A549 (cell line): ENCODE measurements around the gene MAN1C1. TPM values are rescaled to one million over a fixed set of nuclear protein-coding genes. Genes with fewer than 3 reads are reported as not detected.

Experiments
- ATAC-seq, 2 experiments: fragments of 200-7000 bp in 1 of 2; fragments of >200 bp in 1 of 2; cut with Nextera tagmentation in 1 of 2; cut with Tn5 transposase in 1 of 2; 3 replicates each; pipeline versions ENCODE4 v1.8.0 to v1.9.1; 2018 to 2020; ENCODE audit warnings: mild to moderate bottlenecking in 1 of 2, moderate library complexity in 1 of 2
- CTCF ChIA-PET: fragments of 300-600 bp; sonication (Branson Sonifier 250); formaldehyde crosslinking; extraction: SDS; loops from one replicate; lab custom pipeline; 2021; ENCODE audit warnings: antibody characterized with exemption, inconsistent platforms; lab: Yijun Ruan, JAX
- POLR2A ChIA-PET: fragments of 350-600 bp; formaldehyde crosslinking; extraction: SDS; loops from one replicate; lab custom pipeline; 2021; ENCODE audit warnings: antibody characterized with exemption, inconsistent platforms; lab: Yijun Ruan, JAX
- DNase-seq, 2 experiments: peaks; one replicate each; pipeline versions ENCODE4 v3.0.0 to v3.0.0-alpha.2; 2011 to 2016; ENCODE audit warnings: low read depth in 1 of 2, low spot score in 1 of 2
- FAIRE-seq: peaks from 2 replicates; lab custom pipeline; 2011; peaks lifted over from hg19 to GRCh38; lab: Jason Lieb, UNC
- H3K27ac ChIP-seq, 2 experiments: fragments of >200 bp; sonication (Bioruptor Twin); formaldehyde crosslinking; 3 replicates each; pipeline ENCODE4 v1.5.1; 2016 to 2017
- H3K4me1 ChIP-seq: fragments of >200 bp; sonication (Bioruptor Twin); formaldehyde crosslinking; 3 replicates; pipeline ENCODE4 v1.6.1; 2016
- H3K4me2 ChIP-seq: fragments of >200 bp; sonication (Bioruptor Twin); formaldehyde crosslinking; 3 replicates; pipeline ENCODE4 v1.6.1; 2016
- H3K4me3 ChIP-seq: fragments of >200 bp; sonication (Bioruptor Twin); formaldehyde crosslinking; 3 replicates; pipeline ENCODE4 v1.5.1; 2016
- H3K9me3 ChIP-seq: fragments of >200 bp; sonication (Bioruptor Twin); formaldehyde crosslinking; 3 replicates; pipeline ENCODE4 v1.6.1; 2016
- ATOH8 ChIP-seq: fragments of 250-450 bp; sonication (Bioruptor Pico); IDR thresholded peaks from 2 replicates; pipeline ENCODE4 v1.5.0; 2020; ENCODE audit warnings: low read depth, mild to moderate bottlenecking, moderate library complexity
- BHLHE40 ChIP-seq: IDR thresholded peaks from 2 replicates; pipeline ENCODE4 v1.6.1; 2012; ENCODE audit warnings: low read depth, low read length, inconsistent platforms
- CBX8 ChIP-seq: fragments of 200-600 bp; sonication (generic); IDR thresholded peaks from 2 replicates; pipeline ENCODE4 v1.6.1; 2016
- CHD2 ChIP-seq: fragments of 150-350 bp; IDR thresholded peaks from 2 replicates; pipeline ENCODE4 v1.6.1; 2014; ENCODE audit warnings: low read length; ENCODE audit not compliant: partially characterized antibody
- E2F6 ChIP-seq: IDR thresholded peaks from 2 replicates; pipeline ENCODE4 v1.6.1; 2012; ENCODE audit warnings: low read depth, borderline replicate concordance
- EP300 ChIP-seq, 2 experiments: fragments of >200 bp; sonication (Bioruptor Twin); formaldehyde crosslinking; IDR thresholded peaks; 2 replicates in 1 of 2; 3 replicates in 1 of 2; pipeline ENCODE4 v1.6.1; 2016 to 2017
- ESRRA ChIP-seq: fragments of 150-350 bp; IDR thresholded peaks from 2 replicates; pipeline ENCODE4 v1.6.1; 2014; ENCODE audit warnings: mild to moderate bottlenecking, low read length, borderline replicate concordance
- FOSB ChIP-seq: fragments of 250-450 bp; sonication (Bioruptor Pico); IDR thresholded peaks from 2 replicates; pipeline ENCODE4 v1.5.0; 2020; ENCODE audit warnings: mild to moderate bottlenecking, moderate library complexity
- FOXS1 ChIP-seq: fragments of 250-450 bp; sonication (Bioruptor Pico); IDR thresholded peaks from 2 replicates; pipeline ENCODE4 v1.5.0; 2020; ENCODE audit warnings: mild to moderate bottlenecking, moderate library complexity
- HDAC2 ChIP-seq: fragments of 200-600 bp; sonication (generic); IDR thresholded peaks from 2 replicates; pipeline ENCODE4 v1.6.1; 2016
- HEYL ChIP-seq: fragments of 250-450 bp; sonication (Bioruptor Pico); IDR thresholded peaks from 2 replicates; pipeline ENCODE4 v1.8.0; 2021; ENCODE audit warnings: mild to moderate bottlenecking, moderate library complexity
- HOXA7 ChIP-seq: fragments of 250-450 bp; sonication (Bioruptor Pico); IDR thresholded peaks from 2 replicates; pipeline ENCODE4 v1.5.0; 2020; ENCODE audit warnings: mild to moderate bottlenecking, moderate library complexity
- JUN ChIP-seq, 2 experiments: fragments of >200 bp; sonication (Bioruptor Twin); formaldehyde crosslinking; IDR thresholded peaks; 2 replicates in 1 of 2; 3 replicates in 1 of 2; pipeline ENCODE4 v1.6.1; 2016 to 2017
- KDM1A ChIP-seq: fragments of 200-600 bp; sonication (generic); IDR thresholded peaks from 2 replicates; pipeline ENCODE4 v1.6.1; 2016; ENCODE audit warnings: low read depth, mild to moderate bottlenecking
- MAFK ChIP-seq: fragments of 450-650 bp; IDR thresholded peaks from 2 replicates; pipeline ENCODE4 v1.6.1; 2014; ENCODE audit not compliant: partially characterized antibody
- MAX ChIP-seq: IDR thresholded peaks from 2 replicates; pipeline ENCODE4 v1.6.1; 2012
- MYC ChIP-seq: IDR thresholded peaks from 2 replicates; pipeline ENCODE4 v1.6.1; 2012; ENCODE audit warnings: mild to moderate bottlenecking, inconsistent platforms, low read length, improper control_type of control experiment, borderline replicate concordance
- NFE2L2 ChIP-seq: fragments of 150-350 bp; conservative IDR thresholded peaks from 2 replicates; pipeline ENCODE4 v1.6.1; 2014; ENCODE audit warnings: low read length
- NPAS2 ChIP-seq: fragments of 250-450 bp; sonication (Bioruptor Pico); IDR thresholded peaks from 2 replicates; pipeline ENCODE4 v1.8.0; 2022; ENCODE audit warnings: mild to moderate bottlenecking, moderate library complexity, borderline replicate concordance
- PHF8 ChIP-seq: fragments of 200-600 bp; sonication (generic); IDR thresholded peaks from 2 replicates; pipeline ENCODE4 v1.6.1; 2016; ENCODE audit warnings: low read depth, mild to moderate bottlenecking, antibody characterized with exemption, moderate library complexity, borderline replicate concordance
- RAD21 ChIP-seq, 2 experiments: fragments of >200 bp in 1 of 2; sonication (Bioruptor Twin) in 1 of 2; formaldehyde crosslinking in 1 of 2; IDR thresholded peaks in 1 of 2; conservative IDR thresholded peaks in 1 of 2; 2 replicates in 1 of 2; 3 replicates in 1 of 2; pipeline ENCODE4 v1.6.1; 2012 to 2018; ENCODE audit warnings: inconsistent platforms in 1 of 2
- RCOR1 ChIP-seq: fragments of 150-350 bp; IDR thresholded peaks from 2 replicates; pipeline ENCODE4 v1.6.1; 2014; ENCODE audit warnings: antibody characterized with exemption, low read length, low read depth
- RNF2 ChIP-seq: fragments of 200-600 bp; sonication (generic); IDR thresholded peaks from 2 replicates; pipeline ENCODE4 v1.6.1; 2016; ENCODE audit warnings: low read depth, mild to moderate bottlenecking, antibody characterized with exemption, moderate library complexity, borderline replicate concordance
- SREBF2 ChIP-seq: fragments of 450-650 bp; IDR thresholded peaks from 2 replicates; pipeline ENCODE4 v1.6.1; 2014; ENCODE audit warnings: mild to moderate bottlenecking, moderate library complexity
- TFCP2L1 ChIP-seq: fragments of 250-450 bp; sonication (Bioruptor Pico); IDR thresholded peaks from 2 replicates; pipeline ENCODE4 v1.5.0; 2021; ENCODE audit warnings: mild to moderate bottlenecking
- USF2 ChIP-seq: fragments of 450-650 bp; IDR thresholded peaks from 2 replicates; pipeline ENCODE4 v1.6.1; 2014; ENCODE audit warnings: antibody characterized with exemption
- ZFP36 ChIP-seq: fragments of 450-650 bp; IDR thresholded peaks from 2 replicates; pipeline ENCODE4 v1.6.1; 2014; ENCODE audit warnings: borderline replicate concordance; ENCODE audit not compliant: partially characterized antibody
- ZSCAN20 ChIP-seq: fragments of 250-450 bp; sonication (Bioruptor Pico); IDR thresholded peaks from 2 replicates; pipeline ENCODE4 v1.8.0; 2022; ENCODE audit warnings: mild to moderate bottlenecking, moderate library complexity
- WGBS: methylation state at CpG from one replicate; pipeline ENCODE4 v1.1.6; 2017; ENCODE audit errors: missing lambda C conversion rate; 5-methylcytosine and 5-hydroxymethylcytosine counted together
- polyA plus RNA-seq, 4 experiments: library from polyadenylated mRNA; depleted of rRNA in 3 of 4; stranded (reverse); fragments of >200 nt; fragmentation: RNase III in 1 of 4; extraction: RNeasy Plus Mini Kit Qiagen cat#74134 plus additional on column Dnase treatment in 1 of 4; gene quantifications; 2 replicates in 3 of 4; 3 replicates in 1 of 4; pipeline ENCODE4 v1.2.3, GENCODE V29; 2011 to 2017
- TF ChIP-seq, protein P1 (sequence below): fragments of 200-600 bp; sonication (generic); IDR thresholded peaks from 2 replicates; pipeline ENCODE4 v1.6.1; 2016; ENCODE audit warnings: antibody characterized with exemption, mild to moderate bottlenecking, moderate library complexity

The MAN1C1 gene
- polyA plus RNA-seq, 2 of the 4 experiments (the other 2 are of a cell fraction) = 0.22 to 0.27 TPM

- H3K27ac ChIP-seq = no peak overlapping the region
- no peak overlapping the region for H3K4me3 ChIP-seq
- no peak overlapping the region for H3K4me2 ChIP-seq
- DNase-seq = no peak
- no peak for FAIRE-seq
- H3K9me3 ChIP-seq = no peaks in the 10 kb centered on the region
- no peak for ATAC-seq
- 57% methylated on average over 4 of the region's 4 CpGs for WGBS
- TF ChIP-seq KDM1A = no peak
- no peak for TF ChIP-seq HDAC2
- TF ChIP-seq SREBF2 = no peak
- no peak for TF ChIP-seq FOXS1 (CRISPR knock-in tag)
- no peak for TF ChIP-seq USF2
- TF ChIP-seq MAFK = no peak
- no peak for TF ChIP-seq HEYL (CRISPR knock-in tag)
- TF ChIP-seq NPAS2 = no peak
- TF ChIP-seq ZSCAN20 = no peak
- TF ChIP-seq BHLHE40 = no peak
- TF ChIP-seq ZFP36 = no peak
- TF ChIP-seq JUN (IDR thresholded peaks at IDR 0.05) = no peak
- no peak for TF ChIP-seq E2F6
- no peak for TF ChIP-seq CBX8
- no peak for TF ChIP-seq RNF2
- TF ChIP-seq RCOR1 = no peak
- no peak for TF ChIP-seq NFE2L2
- POLR2A ChIA-PET = no interaction called here
- H3K4me1 ChIP-seq = 0 out of 3 replicates have a peak, but pooled peaks cover 4% of the 10 kb centered on the region
- CTCF ChIA-PET = interaction anchor here (0.6 to 2.2 kb wide), 4 partner anchors 10 to 1991 kb away, joined by 3 to 9 read pairs (median 4); no protein-coding TSS in a partner anchor
Measured at GRCh38 chr1:25620211-25620610, 3.6 kb downstream of the MAN1C1 start.

DNA sequence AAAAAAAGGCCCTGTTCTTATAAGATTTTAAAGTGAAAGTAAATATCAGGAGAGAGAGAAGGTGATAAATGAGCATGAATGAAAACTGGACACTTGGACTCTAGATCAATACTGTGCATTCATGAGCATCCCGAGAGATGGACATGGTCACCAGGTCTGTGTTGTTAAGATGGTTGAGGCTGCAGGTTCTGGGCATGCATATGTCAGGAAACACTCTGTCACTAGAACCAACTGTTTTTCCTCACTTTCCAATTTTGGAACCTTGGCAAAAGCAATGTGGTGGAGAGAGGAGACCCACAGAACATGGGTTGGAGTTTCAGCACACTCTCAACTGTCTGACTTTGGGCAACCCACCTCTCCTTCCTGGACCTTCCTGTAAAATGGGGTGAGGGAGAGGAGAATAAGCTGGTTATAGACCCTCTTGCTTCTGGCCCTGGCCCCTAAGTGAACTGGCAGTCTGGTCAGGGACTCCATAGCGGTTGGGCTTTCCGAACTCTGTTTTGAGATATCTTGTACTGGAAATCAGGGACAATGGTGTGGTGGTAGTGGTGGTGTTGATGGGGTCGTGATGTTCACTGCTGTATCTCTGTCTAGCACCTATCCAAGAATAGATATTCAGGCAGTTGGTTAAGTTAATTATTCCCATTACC is 4.2 kb downstream of the MAN1C1 start:
- H3K4me3 ChIP-seq = no peak overlapping the region
- H3K9me3 ChIP-seq = no peaks in the 10 kb centered on the region
- no peak for DNase-seq
- H3K4me1 ChIP-seq = no peaks in the 10 kb centered on the region
- WGBS = 46% methylated on average over 4 of the region's 4 CpGs
- no peak for FAIRE-seq
- ChIA-PET CTCF (interaction anchor here (0.6 to 2.2 kb wide), 6 partner anchors 10 to 1992 kb away, joined by 3 to 9 read pairs (median 3); no protein-coding TSS in a partner anchor), POLR2A (no interaction called here)
- no peak overlapping the region for H3K27ac ChIP-seq
- no peak overlapping the region for H3K4me2 ChIP-seq
- TF ChIP-seq NFE2L2 = no peak
- TF ChIP-seq, all 56 proteins: peak for 0
- no peak for ATAC-seq

DNA sequence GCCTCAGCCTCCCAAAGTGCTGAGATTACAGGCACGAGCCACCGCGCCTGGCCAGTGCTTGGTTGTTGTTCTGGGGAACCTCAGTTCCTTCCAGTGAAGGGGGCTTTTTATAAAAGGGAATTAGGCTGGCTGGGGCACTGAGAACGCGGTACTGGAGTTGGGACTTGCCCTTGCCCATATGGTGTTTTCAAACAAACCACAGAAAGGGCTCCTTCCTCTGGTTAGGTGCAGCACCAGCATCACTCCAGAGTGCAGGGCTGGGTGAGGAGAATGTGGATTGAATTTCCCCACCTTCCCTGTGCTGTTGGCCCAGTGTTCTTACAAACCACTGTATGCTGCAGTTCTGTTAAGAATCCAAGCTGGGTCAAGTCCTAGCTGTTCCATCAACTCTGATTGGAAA is 5.3 kb downstream of the MAN1C1 start:
- Histone ChIP-seq H3K9me3 (no peaks in the 10 kb centered on the region), H3K4me2 (no peak overlapping the region), H3K4me1 (no peaks in the 10 kb centered on the region), H3K27ac (no peak overlapping the region), H3K4me3 (no peak overlapping the region)
- 77% methylated on average over 5 of the region's 5 CpGs for WGBS
- ChIA-PET POLR2A (no interaction called here), CTCF (interaction anchor here (1.1 kb wide), 1 partner anchor 130 kb away, joined by 3 read pairs; no protein-coding TSS in a partner anchor)
- FAIRE-seq (no peak), DNase-seq (no peak), ATAC-seq (no peak)
- TF ChIP-seq MYC (no peak), ATOH8 (CRISPR knock-in tag) (no peak), ESRRA (no peak), EP300 (IDR thresholded peaks at IDR 0.05) (no peak), CHD2 (no peak), TFCP2L1 (CRISPR knock-in tag) (no peak), HOXA7 (CRISPR knock-in tag) (no peak), RAD21 (conservative IDR thresholded peaks at IDR 0.05 in 1 of 2, IDR thresholded peaks at IDR 0.05 in 1 of 2) (no peak), MAX (no peak), PHF8 (no peak), E2F6 (no peak), FOSB (CRISPR knock-in tag) (no peak)
- TF ChIP-seq, protein P1, sequence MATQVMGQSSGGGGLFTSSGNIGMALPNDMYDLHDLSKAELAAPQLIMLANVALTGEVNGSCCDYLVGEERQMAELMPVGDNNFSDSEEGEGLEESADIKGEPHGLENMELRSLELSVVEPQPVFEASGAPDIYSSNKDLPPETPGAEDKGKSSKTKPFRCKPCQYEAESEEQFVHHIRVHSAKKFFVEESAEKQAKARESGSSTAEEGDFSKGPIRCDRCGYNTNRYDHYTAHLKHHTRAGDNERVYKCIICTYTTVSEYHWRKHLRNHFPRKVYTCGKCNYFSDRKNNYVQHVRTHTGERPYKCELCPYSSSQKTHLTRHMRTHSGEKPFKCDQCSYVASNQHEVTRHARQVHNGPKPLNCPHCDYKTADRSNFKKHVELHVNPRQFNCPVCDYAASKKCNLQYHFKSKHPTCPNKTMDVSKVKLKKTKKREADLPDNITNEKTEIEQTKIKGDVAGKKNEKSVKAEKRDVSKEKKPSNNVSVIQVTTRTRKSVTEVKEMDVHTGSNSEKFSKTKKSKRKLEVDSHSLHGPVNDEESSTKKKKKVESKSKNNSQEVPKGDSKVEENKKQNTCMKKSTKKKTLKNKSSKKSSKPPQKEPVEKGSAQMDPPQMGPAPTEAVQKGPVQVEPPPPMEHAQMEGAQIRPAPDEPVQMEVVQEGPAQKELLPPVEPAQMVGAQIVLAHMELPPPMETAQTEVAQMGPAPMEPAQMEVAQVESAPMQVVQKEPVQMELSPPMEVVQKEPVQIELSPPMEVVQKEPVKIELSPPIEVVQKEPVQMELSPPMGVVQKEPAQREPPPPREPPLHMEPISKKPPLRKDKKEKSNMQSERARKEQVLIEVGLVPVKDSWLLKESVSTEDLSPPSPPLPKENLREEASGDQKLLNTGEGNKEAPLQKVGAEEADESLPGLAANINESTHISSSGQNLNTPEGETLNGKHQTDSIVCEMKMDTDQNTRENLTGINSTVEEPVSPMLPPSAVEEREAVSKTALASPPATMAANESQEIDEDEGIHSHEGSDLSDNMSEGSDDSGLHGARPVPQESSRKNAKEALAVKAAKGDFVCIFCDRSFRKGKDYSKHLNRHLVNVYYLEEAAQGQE = no peak
